GM18868 (cell line): ENCODE results near the gene CCDC157.
"Not testable (repeated sequence)": the region's sequence is repeated elsewhere in the genome, so short reads cannot be mapped to it uniquely, and the experiment has no call there.

ENCODE experiments used
- ATAC-seq: cut with Tn5 transposase; IDR thresholded peaks from one replicate; pipeline ENCODE4 v1.9.1; 2021; ENCODE audit warnings: mild to moderate bottlenecking, moderate library complexity; ENCODE audit not compliant: unreplicated experiment

The CCDC157 gene

DNA sequence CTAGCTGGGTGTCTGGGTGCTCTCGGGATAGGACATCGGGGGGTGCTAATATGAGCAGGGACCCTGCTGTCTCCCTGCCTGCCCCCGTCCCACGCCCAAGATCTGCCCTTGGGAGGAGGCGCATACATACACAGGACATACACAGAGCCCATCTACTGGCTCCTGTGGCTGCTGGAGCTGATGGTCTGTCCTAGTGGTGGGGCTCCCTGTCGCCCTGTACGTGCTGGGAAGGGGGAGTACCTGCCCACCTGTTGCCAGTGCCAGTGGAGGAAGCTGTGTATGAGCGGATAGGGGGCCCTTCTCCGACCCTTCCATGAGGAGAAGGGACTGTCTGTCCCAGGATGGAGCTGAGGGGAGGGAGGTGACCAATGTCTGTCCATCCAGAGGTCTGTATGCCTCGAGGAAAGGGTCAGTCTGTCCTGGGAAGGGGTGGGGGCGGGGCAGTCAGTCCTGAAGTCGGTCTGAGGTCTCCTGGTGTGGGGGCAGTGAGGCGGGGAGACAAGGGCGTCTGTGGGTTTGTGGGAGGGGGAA lies 31.0 kb upstream of the CCDC157 start:
- no peak for ATAC-seq

DNA sequence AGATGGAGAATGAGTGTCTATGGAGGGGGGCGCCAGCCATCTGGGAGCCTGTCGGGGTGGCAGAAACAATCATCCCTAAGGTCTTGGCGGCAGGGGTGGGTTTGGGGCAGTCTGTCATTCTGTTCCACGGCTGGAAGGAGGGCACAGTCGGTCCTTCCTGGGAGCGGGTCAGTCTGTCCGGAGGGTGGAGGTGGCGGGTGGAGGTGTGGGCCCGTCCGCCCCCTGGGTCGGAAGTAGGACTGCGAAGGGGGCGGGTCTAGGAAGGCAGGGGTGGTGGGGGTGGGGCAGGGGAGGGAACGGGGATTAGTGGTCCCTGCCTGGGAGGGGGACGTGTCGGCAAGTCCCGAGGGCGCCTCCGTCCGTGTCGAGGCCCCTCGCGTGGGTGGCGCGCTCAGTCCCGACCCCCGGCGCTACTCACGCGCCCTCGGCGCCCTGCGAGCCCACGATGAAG lies 30.5 kb upstream of the CCDC157 start:
- peak; percentile 33 for ATAC-seq

DNA sequence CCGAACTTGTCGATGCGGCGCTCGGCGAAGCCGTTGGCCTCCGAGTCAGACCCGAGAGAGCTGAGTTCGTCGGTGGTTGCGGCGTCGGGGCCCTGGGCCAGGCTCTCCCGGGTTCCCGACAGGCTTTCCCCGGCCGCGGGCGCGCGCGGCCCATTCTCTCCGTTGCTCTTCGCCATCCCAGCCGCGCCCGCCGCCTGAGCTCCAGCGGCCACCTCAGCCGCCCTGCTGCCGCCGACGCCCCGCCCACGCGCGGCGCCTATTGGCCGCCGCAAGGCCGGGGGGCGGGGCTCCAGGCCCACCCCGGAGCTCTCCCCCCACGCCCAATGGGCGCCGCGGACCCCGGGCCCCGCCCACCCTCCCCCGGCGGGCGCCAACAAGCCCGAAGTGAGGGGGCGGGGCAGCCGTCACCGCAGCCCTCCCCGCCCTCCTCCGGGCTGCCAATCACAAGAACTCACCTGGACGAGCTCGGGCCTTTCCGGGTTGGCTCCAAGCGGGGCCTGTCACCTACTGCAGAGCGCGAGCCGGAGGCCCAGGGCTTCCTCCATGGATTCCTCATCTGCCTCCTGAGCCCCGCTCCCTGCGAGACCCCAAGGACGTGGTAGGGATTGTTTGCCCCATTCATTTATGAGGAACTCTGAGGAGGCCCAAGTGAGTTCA lies 30.0 kb upstream of the CCDC157 start, which contains the start of gene TBC1D10A:
TSS of gene TBC1D10A (minus strand) at position 236 of the 657 bp plus-strand sequence. CDS start at position 176, 60 bp downstream.
- ATAC-seq = peak; percentile 91

DNA sequence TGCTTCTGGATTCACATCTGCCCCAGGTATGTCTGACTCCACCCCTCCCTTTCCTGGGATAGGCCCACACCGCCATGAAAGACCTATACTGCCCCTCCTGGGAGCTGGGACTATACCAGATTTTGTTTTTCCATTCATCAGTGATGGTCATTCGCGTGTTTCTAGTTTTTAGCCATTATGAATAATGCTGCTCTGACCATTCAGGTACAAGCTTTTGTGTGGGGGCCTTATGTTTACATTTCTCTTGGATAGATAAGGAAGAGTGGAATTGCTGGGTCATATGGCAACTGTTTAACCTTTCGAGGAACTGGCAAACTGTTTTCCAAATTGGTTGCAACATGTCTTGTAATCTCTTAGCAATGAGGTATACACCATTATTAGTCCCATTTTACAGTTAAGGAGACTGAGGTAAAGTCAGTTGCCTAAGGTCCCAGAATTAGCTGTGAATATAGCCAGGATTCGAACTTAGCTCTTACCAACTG lies 28.9 kb upstream of the CCDC157 start:
- ATAC-seq = no peak

DNA sequence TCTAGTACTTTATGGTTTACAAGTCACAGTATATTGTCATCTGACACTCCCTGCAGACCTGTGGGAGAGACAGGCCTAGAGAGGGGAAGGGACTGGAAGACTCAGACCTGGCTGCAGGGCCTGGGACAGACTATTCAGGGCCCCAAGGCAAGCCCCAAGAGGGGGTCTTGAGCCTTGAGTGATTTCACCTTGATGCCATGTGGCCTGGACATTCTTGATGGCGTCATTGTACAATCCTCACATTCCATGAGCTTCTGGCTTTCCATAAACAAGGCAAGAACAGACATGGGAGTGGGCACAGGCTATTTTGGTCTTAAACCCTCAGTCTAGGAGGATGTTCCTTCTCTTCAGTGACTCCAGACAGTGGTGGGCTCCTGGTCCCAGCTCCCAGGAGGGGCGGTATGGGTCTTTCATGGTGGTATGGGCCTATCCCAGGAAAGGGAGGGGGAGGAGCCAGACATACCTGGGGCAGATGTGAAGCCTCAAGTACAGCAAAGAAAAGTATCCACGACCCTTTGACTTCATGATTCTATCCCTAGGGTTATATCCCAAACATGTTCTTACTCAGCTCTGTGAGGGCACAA lies 28.2 kb upstream of the CCDC157 start:
- no peak for ATAC-seq

DNA sequence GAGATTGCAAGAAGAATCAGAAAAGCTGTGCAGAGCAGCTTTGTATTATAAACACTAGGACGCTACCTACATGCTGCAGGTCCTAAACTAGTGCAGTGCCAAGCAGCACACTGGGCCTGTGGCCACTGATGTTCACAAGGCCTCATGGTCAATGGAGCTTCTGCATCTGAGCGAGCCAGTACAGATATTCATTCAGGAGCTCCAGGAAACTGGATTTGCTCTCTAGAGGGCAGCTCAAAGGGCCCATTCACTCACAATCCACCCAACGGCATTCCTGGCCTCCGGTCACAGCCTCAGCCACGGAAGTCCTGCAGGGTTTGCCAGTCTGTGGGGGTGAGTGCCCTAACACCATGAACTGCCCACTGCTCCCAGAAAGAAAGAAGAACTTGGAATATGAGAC lies 24.3 kb upstream of the CCDC157 start:
- ATAC-seq = no peak

DNA sequence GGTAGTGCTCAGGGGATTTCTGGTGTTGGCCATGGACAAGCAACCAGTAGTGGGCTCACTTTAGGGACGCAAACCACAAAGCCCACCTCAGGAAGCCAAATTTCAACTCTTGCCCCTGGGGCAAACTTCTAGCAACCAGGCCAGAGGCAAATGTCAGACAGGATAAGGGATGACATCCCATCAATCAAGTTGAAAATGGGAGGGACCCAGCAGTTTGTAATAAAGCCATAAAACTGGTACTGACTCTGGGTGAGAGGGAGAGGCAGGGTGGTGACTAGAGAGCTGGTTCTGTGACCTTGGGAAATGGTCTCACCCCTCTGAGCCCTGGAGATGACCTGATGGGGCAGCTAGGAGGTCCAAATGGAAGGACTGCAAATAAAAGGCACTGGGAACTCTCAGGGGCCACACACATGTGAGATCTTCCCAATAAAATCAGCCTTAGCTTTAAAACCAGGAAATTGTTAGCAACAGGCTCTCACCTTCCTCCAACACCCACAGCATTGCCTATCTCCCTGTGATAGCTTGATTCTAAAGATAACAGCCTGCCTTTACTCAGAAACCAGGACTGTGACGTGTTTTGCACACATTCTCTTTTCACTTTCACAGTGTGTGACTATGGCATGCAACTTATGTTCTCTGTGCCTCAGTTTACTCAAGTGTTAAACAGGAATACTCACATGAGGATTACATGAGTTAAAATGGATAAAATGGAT lies 23.7 kb upstream of the CCDC157 start:
- ATAC-seq = no peak

DNA sequence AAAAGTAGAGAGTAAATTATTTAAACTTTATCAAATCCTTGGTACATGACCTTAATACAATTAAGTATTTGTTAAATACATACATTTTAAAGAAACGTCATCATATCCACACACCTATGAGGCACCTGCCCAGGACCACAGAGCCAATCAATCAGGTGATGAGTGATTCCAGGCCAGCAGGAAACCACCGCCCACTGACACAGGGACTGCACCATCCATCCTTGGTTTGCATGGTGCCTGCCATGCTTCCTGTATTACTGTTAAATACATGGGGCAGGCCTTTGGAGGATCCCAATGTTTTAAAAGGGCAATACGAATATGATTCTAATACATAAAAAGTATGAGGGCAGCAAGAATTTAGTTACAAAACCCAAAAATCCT lies 23.1 kb upstream of the CCDC157 start:
- ATAC-seq = no peak

DNA sequence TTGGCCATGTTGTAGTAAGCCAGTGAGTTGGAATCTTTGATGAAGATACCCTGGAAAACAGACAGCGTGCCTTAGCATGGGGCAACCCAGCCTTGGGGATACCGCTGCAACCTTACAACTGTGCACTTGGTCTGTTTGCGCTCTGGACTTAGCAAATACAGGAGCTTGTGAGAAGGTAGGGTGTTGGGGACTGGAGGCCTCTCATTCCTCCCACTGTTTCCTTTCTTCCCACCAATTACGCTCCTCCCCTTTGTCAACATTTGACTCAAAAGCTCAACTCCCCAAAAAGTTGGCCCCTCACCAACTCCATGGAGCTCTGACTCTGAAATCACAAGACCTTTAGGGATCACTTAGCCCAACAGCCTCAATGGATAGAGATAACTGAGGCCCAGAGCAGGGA lies 22.2 kb upstream of the CCDC157 start:
- no peak for ATAC-seq

DNA sequence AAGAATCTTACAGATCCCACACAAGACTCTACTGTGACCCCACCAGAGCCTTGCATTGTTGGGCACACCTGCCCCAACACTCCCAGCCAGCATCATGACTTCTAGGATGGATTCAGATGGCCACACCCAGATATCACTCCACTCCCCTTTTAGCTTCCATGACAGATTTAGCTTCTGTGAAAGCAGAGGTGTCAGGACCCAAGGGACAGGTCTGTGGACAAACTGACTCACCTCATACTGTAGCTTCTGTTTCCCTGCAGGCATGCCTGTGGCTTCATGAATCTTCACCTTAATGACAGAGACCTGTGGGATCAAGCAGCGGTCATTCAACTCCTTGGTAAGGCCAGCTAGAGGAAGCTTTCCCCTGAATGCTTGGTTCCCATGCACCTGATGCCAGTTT lies 21.6 kb upstream of the CCDC157 start:
- ATAC-seq = no peak

DNA sequence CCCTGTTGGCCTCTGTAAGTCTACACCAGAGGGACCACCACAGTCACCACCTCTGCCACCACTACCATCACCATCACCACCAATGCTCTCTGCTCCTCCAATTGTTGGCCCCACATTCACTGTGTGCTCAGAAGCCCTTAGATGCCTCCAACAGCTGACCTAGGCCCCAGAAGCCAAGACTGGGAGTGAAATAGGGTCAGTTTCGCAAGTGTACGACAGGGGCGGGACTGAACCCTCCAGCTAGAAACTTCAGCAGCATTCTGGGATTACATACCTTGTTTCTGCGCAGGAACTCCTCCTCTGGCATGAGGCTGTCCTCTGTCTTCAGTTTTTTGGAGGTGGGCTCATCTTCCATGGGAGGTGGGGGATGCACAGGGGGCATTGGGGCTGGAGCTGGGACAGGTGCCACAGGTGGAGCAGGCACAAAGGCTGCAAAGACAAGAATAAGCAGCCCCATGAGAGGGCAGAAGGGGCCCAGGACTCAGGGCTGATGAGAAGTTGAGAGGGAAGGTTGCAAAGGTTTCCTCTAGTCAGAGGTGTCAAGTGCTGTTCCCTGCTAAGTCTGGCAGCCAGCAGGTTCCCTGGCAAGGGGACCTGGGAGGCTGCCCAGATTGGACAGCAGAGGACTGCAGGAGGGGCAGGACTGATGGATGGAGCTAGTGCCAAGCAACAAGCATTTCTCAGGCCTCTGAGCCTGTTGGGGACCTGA lies 19.9 kb upstream of the CCDC157 start:
- ATAC-seq = no peak

DNA sequence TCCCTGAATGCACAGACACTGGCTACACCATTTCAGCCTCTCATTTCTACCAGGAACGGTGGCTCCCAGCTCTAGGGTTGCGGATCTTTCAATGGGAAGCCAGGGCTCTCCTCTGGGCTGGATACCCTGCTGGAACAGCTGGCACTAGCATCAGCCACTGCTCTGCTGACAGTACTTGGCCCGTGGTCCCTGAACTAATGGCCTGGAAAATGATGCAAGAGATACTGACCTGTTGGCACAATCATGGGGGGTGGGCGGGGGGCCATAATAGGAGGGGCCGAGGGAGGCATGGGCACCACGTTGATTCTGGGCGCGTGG lies 19.4 kb upstream of the CCDC157 start:
- ATAC-seq = no peak

DNA sequence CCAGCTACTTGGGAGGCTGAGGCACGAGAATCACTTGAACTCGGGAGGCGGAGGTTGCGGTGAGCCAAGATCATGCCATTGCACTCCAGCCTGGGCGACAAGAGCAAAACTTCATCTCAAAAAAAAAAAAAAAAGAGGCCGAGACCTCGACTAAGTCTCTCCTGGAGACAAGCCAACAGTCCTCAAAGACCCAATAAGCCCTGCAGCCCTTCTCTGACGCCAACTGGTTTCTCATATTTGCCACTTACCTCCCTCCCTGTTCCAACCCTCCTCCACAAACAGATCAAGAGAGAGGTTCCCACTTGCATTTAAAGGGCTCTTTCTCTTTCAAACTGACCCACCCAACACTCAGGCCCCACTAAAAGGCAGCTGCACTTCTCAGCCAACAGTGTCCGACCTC lies 18.5 kb upstream of the CCDC157 start:
- ATAC-seq = not testable (repeated sequence)

DNA sequence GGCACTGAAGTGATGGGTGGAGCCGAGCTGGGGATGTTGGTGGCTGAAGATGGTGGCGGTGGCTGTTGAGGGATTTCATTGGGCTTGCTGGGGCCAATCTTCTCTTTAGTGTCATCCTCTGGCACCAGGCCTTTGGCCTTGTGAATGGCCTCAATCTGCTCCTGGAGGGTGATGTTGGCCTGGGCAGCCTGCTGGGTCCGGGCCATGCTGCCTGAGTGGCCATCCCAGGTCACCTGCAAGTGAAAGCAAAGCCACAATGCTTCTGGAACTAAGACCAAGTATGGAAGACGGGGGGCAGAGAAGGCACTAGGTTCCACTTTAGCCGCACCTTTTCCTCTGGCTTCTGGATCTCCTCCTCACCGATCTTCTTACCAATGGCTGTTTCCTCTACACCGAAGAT lies 18.0 kb upstream of the CCDC157 start:
- ATAC-seq = no peak

DNA sequence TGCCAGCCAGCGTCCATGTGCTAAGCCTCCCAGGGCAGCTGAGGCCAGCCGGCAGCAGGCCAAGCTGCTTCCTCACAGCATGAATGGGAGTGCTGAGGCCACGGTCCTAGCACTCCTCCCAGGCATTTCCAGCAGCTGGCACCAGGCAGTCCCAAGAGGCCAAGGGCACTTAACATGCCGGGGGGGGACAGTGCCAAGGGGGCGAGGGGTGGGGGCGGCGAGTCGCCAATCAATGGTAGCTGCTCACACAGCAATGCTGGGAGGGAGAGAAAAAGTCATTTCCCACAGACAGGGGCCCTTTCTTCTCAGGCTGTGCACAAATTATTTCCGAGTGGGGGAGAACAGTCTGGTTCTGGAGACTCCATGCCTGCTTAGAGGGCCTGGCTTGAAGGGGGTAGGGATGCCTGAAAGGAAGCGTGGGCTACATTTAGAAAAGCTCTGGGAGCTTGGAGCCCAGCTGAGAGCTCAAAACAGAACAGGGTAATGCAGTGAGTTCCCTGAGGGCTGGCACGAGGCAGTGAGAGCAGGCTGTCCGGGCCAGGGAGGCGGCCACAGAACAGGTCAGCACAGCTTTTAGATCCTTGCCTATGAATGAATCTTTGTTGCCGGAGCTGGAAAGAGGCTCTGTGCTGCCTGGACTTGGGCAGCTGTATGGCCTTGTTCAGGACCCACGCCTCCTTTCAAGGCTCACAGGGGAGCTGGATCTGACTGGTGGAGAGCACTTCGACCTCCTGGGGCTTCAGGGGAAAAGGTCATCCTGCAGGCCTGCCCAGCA lies 15.7 kb upstream of the CCDC157 start:
- no peak for ATAC-seq

DNA sequence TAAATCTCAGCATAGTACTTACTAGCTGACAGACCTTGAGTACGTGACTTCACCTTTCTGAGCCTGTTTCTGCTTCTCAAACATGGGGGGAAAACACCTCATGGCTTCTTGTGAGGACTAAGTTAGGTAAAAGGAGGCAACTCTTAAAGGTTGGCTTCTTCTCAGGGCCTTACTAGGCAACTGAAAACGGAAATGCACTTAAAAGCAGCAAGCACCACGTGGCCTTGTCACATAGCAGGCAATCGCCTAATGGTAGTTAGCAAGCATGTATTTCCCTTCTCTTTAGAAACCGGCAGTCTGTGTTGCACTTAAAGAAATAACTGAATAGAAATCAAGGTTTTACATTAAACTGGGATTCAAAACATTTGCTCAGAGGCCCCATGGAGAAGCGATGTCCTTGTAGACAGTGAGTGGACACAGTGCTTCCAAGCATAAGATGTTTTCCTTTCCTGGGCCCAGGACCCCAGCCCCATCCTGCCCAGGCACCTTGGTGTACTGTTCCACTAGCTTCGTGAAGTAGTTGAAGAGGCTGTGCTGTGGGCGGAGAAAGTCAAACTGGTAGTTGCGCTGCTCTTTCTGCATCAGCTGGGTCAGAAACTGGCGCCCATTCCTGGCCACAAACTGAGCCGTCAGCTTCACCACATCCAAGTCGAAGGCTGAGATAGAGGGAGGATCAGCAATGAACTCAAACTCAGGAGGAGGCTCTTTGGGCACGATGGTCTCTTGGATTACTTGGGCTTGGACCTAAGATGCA lies 12.2 kb upstream of the CCDC157 start:
- no peak for ATAC-seq

DNA sequence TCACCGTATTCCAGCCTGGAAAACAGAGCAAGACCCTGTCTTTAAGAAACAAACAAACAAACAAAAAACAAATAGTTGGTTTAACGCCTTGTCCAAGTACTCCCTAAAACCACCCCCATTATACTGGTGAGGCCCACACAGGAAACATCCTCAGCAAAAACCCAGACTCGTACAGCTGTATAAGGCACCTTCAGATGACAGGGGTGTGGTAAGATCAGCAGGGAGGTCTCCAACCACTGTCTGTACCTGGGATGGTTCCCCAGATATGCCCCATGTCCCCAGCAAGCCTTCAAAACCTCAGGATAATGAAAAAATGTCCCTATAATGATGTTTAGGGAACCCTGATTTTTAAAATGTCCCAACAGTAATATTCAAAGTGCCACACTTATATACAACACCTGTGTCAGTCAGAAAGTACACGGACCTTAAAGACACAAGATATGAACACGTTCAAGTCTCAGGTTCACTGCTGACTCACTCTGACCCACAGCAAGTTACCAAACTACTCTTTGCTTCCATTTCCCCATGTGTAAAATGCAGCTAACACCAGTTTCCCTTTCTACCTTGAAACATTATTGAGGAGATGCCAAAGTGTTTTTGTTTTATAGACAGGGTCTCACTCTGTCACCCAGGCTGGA lies 9.4 kb upstream of the CCDC157 start:
- ATAC-seq = no peak

DNA sequence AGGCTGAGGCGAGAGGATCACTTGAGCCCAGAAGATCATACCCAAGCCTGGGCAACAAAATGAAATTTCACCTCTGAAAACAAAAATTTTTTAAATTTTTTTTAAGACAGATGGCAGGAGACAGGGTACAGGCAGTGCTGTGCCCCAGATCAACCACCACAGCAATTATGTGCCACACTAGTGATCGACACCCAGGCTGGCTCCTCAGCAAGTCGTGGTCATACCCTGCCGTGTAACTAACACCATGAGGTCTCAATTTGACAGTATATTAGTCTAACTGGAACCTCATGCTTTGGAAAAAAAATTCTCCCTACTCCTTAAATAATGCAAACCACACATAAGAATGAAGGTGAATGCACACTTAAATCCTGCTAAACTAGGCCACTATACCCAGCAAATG lies 8.4 kb upstream of the CCDC157 start:
- ATAC-seq = no peak

DNA sequence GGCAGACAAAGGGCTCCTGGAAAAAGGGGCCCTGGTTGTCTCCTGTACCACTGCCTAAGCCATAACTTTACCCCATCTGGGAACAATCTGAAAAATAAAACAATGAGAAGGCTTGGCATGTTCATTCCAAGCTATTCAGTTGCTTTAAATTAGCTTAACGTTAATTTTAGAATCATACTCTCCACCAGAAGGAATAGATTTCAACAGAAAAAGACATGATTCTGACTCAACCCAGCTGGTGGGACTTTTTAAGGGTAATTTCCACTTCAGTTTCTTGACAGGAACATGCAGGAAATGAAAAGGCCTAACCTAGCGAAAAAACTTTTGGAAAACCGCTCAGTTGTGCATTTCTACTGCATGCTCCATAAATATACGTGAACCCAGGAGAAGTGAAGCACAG lies 8.0 kb upstream of the CCDC157 start:
- ATAC-seq = no peak
